ENCODE results near the gene SAMD13. TPM values are rescaled to one million over a fixed set of nuclear protein-coding genes. Genes with fewer than 3 reads are reported as not detected.

The SAMD13 gene
- total and polyA plus RNA-seq, 4 donors = 0.17 to 0.61 (median 0.17) TPM; not detected in 1

GRCh38 chr1:84370831-84371394 is 69.4 kb downstream of the SAMD13 start (continued):
- TF ChIP-seq EGR1 (IDR thresholded peaks at IDR 0.05; ENCODE audit: low read depth in 2 of 2) = no peak
- TF ChIP-seq TAF1 (conservative IDR thresholded peaks at IDR 0.05) = no peak
- no peak for TF ChIP-seq GABPA (IDR thresholded peaks at IDR 0.05 in 1 of 2, conservative IDR thresholded peaks at IDR 0.05 in 1 of 2)

- 46% methylated on average over 2 of the region's 2 CpGs for WGBS
- DNase-seq (ENCODE audit: low spot score) = no peak
- Histone ChIP-seq H3K27me3 (ENCODE audit: control insufficient read depth in 4 of 4, insufficient read depth in 4 of 4, low read length in 3 of 4) (no peaks in the 10 kb centered on the region), H3K9ac (ENCODE audit: low read depth in 1 of 2, low read length in 2 of 2) (no peak overlapping the region), H3K4me1 (ENCODE audit: control insufficient read depth in 4 of 4, insufficient read depth in 4 of 4, low read length in 3 of 4) (no peaks in the 10 kb centered on the region), H3K9me3 (ENCODE audit: control insufficient read depth in 4 of 4, low read length in 3 of 4) (no peaks in the 10 kb centered on the region), H3K36me3 (ENCODE audit: control insufficient read depth in 4 of 4, insufficient read depth in 3 of 4, low read depth in 1 of 4, low read length in 3 of 4) (no peaks in the 10 kb centered on the region), H3K4me3 (ENCODE audit: low read depth in 1 of 3, low read length in 3 of 3) (no peak overlapping the region), H3K27ac (ENCODE audit: low read depth in 1 of 2, low read length in 2 of 2) (no peak overlapping the region)
- TF ChIP-seq EGR1 (IDR thresholded peaks at IDR 0.05; ENCODE audit: low read depth in 2 of 2) = no peak
- no peak for TF ChIP-seq HNF4A (conservative IDR thresholded peaks at IDR 0.05)
- no peak for TF ChIP-seq ATF3 (IDR thresholded peaks at IDR 0.05)
- no peak for TF ChIP-seq SP1 (IDR thresholded peaks at IDR 0.05)
- TF ChIP-seq JUND (IDR thresholded peaks at IDR 0.05) = no peak
- no peak for TF ChIP-seq NR2F2 (IDR thresholded peaks at IDR 0.05)
- TF ChIP-seq GABPA (IDR thresholded peaks at IDR 0.05 in 1 of 2, conservative IDR thresholded peaks at IDR 0.05 in 1 of 2) = no peak
- no peak for TF ChIP-seq MAX (IDR thresholded peaks at IDR 0.05)
- no peak for TF ChIP-seq FOXA1 (IDR thresholded peaks at IDR 0.05)
- no peak for TF ChIP-seq TAF1 (conservative IDR thresholded peaks at IDR 0.05)
- no peak for TF ChIP-seq REST (IDR thresholded peaks at IDR 0.05)
- TF ChIP-seq YY1 (IDR thresholded peaks at IDR 0.05) = no peak
- TF ChIP-seq RAD21 (IDR thresholded peaks at IDR 0.05) = no peak
- no peak for TF ChIP-seq HNF4G (IDR thresholded peaks at IDR 0.05)
These were observed 72.1 kb downstream of the SAMD13 start for GRCh38 chr1:84373436-84374141.

- DNase-seq (ENCODE audit: low spot score) = no peak
These were observed 73.6 kb downstream of the SAMD13 start for GRCh38 chr1:84374991-84375696.

More at GRCh38 chr1:84374991-84375696, 73.6 kb downstream of the SAMD13 start:
- Histone ChIP-seq H3K9me3 (ENCODE audit: control insufficient read depth in 4 of 4, low read length in 3 of 4) (no peaks in the 10 kb centered on the region), H3K4me3 (ENCODE audit: low read depth in 1 of 3, low read length in 3 of 3) (no peak overlapping the region), H3K9ac (ENCODE audit: low read depth in 1 of 2, low read length in 2 of 2) (no peak overlapping the region), H3K27me3 (ENCODE audit: control insufficient read depth in 4 of 4, insufficient read depth in 4 of 4, low read length in 3 of 4) (no peaks in the 10 kb centered on the region), H3K36me3 (ENCODE audit: control insufficient read depth in 4 of 4, insufficient read depth in 3 of 4, low read depth in 1 of 4, low read length in 3 of 4) (no peaks in the 10 kb centered on the region), H3K4me1 (ENCODE audit: control insufficient read depth in 4 of 4, insufficient read depth in 4 of 4, low read length in 3 of 4) (no peaks in the 10 kb centered on the region), H3K27ac (ENCODE audit: low read depth in 1 of 2, low read length in 2 of 2) (no peak overlapping the region)
- TF ChIP-seq ATF3 (IDR thresholded peaks at IDR 0.05) = no peak
- WGBS = 92% methylated on average over 5 of the region's 5 CpGs
